Measurements from ENCODE around the gene RAD9A.
"Not testable (repeated sequence)": the region's sequence is repeated elsewhere in the genome, so short reads cannot be mapped to it uniquely, and the experiment has no call there.

RAD9A gene

GRCh38 chr11:67397536-67397935 is 5.8 kb downstream of the RAD9A start:
- DNase-seq: no peak

DNA sequence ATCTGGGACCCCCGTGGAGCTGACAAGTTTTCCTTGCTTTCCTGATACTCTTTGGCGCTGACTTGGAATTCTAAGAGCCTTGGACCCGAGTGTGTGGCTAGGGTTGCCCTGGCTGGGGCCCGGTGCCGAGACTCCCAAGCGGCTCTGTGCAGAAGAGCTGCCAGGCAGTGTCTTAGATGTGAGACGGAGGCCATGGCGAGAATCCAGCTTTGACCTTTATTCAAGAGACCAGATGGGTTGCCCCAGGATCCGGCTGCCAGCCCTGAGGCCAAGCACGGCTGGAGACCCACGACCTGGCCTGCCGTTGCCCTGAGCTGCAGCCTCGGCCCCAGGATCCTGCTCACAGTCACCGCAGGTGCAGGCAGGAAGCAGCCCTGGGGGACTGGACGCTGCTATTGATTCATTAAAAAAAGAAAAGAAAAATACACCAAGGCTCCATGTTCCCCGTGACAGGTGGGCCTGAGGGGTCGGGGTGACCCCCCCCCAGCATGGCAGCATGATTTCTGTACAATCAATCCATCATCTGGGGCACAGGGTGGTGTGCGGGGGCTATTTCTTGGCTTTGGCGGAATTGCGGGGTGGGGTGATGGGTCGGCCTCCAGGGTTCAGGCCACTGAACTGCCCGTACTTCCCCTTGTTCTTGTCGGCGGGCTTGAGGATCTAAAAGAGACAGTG is 6.3 kb downstream of the RAD9A start:
- DNase-seq: peak in 2 of 14 donors; percentile 16 to 21

DNA sequence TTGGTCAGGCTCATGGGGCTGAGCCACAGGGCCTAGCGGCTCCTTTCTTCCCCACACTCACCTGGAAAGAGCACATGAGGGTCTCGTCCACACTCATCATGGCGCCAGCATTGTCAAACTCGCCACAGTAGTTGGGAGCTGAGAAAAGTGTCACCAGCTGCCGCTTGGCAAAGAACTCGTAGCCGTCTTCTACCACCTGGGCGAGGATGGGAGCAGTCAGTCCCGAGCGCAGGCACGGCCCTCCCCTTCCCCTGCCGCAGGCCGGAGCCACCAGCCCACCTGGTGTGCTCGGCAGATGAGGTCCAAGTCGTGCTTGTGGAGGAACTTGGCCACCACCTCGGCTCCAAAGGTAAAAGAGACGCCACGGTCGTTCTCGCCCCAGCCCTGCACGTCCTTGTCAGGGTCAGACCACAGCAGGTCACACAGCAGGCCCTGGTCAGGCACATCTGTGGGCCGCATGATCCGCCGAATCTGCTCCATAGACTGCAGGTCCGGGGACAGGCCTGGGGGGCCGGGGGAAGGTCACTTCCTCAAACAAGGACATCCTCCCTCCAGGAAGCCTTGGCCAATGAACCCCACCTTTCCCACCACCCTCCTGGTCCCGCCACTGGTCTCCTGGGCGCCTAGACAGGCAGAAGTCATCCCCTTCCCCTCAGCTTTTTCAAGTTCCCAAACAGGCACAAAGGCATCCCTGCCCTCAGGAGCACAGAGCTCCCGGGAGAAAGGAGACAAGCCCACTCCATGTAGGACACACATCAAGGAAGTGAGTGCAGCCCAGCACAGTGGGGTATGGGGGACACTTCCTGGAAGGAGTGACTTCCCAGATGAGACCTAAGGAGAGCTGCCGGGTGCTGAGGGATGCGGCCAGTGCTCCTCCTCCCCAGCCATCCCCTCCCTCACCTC is 7.1 kb downstream of the RAD9A start:
- DNase-seq: no peak

DNA sequence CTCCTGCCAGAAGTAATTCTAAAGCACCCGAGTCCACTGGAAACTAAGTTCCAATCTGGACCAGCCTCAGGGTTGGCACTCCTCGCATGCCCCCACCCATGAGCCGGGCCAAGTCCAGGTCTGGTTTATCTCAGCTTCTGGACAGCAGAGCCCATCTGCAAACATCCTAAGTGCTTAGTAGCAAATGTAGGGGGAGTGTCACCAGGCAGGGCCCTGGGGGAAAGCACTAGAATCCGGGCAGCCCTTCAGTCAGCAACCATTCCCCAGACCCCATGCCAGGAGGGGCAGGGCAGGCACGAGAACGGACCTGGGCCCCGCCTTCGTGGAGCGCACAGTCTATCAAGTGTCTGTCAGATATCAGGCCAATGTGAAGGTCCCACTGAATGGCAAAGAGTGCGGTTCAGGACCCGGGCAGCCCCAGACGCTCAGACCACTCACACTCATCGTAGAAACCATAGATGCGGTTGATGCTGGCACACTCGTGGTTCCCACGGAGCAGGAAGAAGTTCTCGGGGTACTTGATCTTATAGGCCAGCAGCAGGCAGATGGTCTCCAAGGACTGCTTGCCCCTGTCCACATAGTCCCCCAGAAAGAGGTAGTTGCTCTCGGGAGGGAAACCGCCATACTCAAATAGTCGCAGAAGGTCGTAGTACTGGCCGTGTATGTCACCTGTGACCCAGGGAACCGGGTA is 8.6 kb downstream of the RAD9A start:
- DNase-seq: no peak

DNA sequence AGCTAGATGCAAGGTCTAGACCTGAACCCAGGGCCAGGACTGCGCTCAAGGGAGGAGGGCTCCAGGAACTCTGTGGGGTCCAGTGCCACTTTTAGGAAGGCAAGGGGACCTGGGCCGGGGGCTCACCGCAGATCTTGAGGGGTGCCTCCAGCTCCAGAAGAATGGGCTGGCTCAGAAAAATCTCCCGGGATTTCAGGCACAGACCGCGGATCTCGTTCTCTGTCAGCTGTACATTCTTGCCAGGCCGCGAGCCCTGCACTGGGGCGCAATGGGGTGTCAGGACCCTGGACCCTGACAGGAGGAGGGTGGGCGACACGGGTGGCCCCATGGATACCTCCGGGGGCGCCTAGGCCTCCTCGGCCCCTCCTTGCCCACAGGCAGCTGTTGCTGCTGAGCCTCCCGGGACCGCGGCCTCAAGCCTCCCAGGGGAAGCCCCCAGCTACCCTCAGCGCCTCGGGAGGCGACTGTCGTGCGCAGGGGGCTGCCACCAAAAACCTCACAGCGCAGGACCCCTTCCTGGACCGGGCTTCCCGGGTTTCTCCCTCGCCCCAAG is 9.2 kb downstream of the RAD9A start:
- DNase-seq: peak in 1 of 14 donors; percentile 49

GRCh38 chr11:67401495-67402191 is 9.9 kb downstream of the RAD9A start, which contains the start of gene PPP1CA:
TSS of gene PPP1CA (minus strand) at chr11:67401858. CDS start at chr11:67401782, 76 bp downstream.
- peak in 13 of 14 donors; percentile 77 to 96 (median 87) for DNase-seq

DNA sequence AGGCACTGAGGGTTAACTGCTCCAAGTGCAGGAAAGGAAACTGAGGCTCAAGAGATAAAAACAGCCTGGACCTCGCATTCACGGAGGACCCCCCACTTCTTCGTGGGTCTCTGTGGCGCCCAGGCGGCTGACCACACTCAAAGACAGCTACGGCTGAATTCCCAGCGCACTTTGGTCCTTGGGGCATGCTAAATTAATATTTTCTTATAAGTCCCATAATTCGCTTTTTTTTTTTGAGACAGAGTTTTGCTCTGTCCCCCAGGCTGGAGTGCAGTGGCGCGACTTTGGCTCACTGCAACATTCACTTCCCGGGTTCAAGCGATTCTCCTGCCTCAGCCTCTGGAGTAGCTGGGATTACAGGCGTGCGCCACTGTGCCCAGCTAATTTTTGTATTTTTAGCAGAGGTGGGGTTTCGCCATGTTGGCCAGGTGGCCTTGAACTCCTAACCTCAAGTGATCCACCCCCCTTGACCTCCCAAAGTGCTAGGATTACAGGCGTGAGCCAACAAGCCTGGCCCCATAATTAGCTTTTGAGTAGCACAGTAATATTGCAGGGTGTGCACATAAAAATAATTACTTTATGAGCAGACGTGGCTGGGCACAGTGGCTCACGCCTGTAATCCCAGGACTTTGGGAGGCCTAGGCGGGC is 10.5 kb downstream of the RAD9A start:
- DNase-seq: not testable (repeated sequence)

GRCh38 chr11:67403085-67403484 is 11.3 kb downstream of the RAD9A start:
- DNase-seq: not testable (repeated sequence)

DNA sequence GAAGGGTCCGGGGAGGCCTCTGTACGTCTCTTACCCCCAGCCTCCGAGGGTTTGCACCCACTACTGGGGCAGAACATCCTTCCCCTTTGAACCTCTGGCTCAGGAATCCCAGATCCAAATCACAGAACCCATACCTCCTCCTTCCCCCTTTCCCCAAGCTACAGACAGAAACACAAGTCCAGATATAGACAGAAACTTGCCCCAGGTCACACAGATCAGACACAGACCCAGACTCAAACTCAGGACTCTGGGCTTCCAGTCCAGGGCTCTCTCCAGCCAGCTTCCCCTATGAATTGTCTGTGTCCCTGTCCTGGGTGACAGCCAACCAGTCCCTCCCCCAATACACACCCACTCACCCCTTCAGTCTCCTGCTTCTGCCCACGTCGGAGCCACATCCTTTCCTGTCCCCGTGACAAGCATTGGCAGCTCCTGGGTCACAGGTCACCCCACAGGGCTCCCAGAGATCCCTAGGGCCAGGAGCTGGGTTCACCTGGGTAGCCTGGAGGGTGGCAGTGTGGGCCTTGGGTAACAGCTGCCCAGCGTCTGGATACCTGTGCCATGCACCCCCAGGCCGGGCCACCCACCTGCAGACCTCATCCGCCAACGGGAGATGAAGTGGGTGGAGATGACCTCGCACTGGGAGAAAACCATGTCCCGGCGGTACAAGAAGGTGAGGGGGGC is 12.9 kb downstream of the RAD9A start:
- peak in 2 of 14 donors; percentile 14 to 25 for DNase-seq

GRCh38 chr11:67405196-67405567 is 13.4 kb downstream of the RAD9A start:
- DNase-seq: no peak

DNA sequence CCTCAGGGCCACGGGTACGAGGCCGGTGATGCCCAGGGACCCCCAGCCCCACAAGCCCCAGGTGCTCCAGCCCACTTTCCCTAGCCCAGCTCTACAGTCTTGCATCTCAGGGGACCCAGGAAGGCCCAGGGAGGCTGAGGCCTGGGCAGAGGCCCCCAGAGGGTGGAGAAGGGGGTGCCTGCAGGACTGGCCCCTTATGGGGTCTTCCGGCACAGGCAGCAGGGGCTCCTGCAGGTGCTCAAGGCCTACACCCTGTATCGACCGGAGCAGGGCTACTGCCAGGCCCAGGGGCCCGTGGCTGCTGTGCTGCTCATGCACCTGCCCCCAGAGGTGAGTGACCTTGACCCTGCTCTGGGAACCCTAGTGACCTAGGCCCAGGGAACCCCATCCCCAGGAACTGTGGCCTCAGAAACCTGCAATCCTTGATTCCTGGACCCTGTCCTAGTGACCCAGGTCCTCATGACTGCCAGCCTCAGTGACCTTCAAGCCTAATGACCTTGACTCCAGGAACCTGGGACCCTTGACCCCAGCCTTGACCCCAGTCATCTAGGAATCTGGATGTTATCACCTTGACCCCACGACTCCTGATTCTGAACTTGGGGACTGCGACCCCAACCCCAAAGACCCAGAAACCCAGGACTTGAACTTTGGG is 14.0 kb downstream of the RAD9A start:
- no peak for DNase-seq

- DNase-seq: no peak
These were observed 14.7 kb downstream of the RAD9A start for GRCh38 chr11:67406420-67406968.

- DNase-seq: peak in 5 of 14 donors; percentile 17 to 61 (median 36)
These were observed 15.3 kb downstream of the RAD9A start for GRCh38 chr11:67406969-67407687.

GRCh38 chr11:67407688-67408163 is 15.9 kb downstream of the RAD9A start:
- DNase-seq: no peak

DNA sequence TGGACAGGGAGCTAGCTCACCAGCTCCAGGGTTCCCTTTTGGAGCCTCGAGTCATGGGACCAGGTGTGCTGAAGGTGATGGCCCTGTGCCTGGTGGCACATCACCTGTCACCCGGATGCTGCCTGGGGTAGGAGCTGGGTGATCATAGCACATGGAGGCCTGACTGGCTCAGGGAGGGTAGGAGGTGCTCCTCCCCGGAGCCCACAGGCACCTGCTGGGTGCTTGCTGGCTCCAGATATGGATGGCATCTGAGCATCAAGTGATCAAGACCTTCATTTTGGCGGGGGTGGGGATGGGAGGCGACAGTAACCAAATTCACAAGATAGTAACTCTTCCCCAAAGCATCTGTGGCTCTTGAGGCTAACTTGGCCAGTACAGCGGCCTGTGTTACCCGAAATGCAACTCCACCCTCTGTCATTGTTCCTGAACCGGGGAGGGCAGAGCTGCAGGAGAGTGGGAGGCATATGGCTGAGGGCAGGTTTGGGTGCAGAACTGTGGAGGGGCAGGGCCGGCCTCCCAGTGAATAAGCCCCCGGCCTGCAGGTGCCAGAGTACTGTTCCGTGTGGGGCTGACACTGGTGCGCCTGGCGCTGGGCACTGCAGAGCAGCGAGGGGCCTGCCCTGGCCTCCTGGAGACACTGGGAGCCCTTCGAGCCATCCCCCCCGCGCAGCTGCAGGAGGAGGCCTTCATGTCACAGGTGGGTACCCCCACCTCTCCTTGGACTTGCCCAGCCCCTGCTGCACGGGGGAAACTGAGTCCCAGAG is 16.8 kb downstream of the RAD9A start:
- DNase-seq: peak in 1 of 14 donors; percentile 25

DNA sequence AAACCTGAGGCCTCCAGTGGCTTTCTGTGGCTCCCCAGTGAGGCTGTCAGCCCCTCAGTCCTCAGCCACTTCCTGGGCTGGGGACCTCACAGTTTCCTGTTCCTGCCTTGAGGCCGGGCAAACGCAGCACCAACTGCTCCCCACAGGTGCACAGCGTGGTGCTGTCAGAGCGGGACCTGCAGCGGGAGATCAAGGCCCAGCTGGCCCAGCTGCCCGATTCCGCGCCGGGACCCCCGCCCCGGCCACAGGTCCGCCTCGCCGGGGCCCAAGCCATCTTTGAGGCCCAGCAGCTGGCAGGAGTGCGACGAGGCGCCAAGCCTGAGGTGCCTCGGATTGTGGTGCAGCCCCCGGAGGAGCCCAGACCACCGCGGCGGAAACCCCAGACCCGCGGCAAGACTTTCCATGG is 17.5 kb downstream of the RAD9A start:
- no peak for DNase-seq

DNA sequence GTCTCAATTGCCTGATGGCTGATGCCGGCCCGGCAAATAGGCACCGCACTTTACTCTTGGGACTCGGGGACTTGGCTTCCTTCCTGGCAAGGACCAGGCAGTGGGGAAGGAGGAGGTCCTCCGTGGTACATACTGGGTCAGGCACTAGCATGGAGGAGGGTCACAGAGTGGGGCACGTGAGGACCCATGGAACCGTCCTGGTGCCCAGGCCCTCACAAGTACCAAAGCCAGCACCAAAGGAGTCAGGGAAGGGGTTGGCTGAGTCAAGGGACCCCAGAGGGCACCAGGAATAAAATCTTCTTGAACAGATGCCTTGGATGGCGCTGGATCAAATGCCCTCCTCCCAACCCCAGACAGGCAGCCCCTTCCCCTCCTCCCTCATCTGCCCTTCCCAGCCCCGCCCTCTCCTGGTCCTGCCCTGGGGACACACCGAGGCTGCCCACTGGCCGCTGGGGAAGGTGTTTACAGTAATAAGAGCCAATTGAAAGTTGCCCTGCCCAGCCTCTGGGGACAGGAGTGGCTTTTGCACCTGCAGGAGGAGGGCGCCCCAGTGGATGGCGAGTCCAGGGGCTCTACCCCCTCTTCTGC is 18.1 kb downstream of the RAD9A start:
- DNase-seq: peak in 2 of 14 donors; percentile 48 to 63

GRCh38 chr11:67410369-67410831 is 18.6 kb downstream of the RAD9A start:
- peak in 10 of 14 donors; percentile 60 to 83 (median 76) for DNase-seq

All from C1 segment of cervical spinal cord (tissue), 14 donors.